Measurements from ENCODE around the gene GPR146. TPM values are rescaled to one million over a fixed set of nuclear protein-coding genes. Genes with fewer than 3 reads are reported as not detected.

The GPR146 gene
- polyA plus RNA-seq, 1 donor = 4.0 TPM

GRCh38 chr7:1026721-1027161, 17.6 kb upstream of the GPR146 start:
- Histone ChIP-seq H3K4me1 (ENCODE audit: control insufficient read depth, insufficient read depth, low read length) (peaks cover 12% of the 10 kb centered on the region), H3K9me3 (ENCODE audit: control insufficient read depth, low read depth, low read length) (peaks cover 16% of the 10 kb centered on the region), H3K4me3 (ENCODE audit: low read length) (peak overlapping the region; percentile 67), H3K36me3 (ENCODE audit: control insufficient read depth, insufficient read depth, low read length) (peaks cover 29% of the 10 kb centered on the region), H3K27me3 (ENCODE audit: control insufficient read depth, insufficient read depth, low read length) (no peaks in the 10 kb centered on the region), H3K27ac (ENCODE audit: low read length) (no peak overlapping the region)
- DNase-seq = no peak
- WGBS (ENCODE audit: insufficient coverage, low lambda C conversion rate) = 100% methylated on average over 1 of the region's 20 CpGs

DNA sequence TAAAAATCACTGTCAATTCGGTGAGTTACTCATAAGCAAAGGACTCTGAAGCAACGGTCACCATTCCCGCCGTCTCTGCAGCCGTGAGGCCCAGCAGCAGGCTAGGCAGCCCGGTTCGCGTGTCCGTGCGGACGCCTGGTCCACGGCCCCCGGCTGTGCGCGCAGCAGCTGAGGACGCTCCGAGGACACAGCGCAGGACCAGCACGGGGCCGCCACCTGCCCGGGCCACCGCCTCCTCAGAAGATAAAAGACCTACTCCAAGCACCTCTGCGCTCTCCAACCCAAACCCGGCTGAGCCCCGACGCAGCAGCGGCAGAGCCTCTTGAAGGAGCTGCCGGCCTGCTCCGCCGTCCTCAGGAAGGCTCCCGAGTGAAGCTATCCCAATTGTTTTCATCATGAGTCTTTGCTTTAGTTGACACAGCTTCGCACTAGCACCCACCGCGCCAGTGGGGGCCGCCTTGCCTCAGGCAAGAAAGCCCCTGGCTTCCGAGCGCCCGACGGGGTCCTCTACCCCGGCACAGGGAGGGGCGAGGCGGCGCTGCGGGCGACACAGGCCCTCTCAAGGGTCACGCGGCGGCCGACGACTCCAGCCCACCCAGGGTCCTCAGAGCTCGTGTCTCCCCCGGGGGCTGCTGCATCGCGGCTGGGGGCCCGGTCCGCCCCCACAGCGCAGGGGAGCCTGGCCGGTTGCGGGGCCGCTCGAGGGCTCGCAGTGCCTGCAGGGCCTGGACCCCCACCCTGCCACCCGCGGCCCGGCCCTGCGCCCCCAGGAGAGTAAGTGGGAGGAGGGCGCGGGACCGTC, 16.9 kb upstream of the GPR146 start:
- peak in 1 of 2 donors; percentile 65 for DNase-seq
- Histone ChIP-seq H3K4me3 (ENCODE audit: low read length) (peak overlapping the region; percentile 67), H3K27me3 (ENCODE audit: control insufficient read depth, insufficient read depth, low read length) (no peaks in the 10 kb centered on the region), H3K27ac (ENCODE audit: low read length) (peak overlapping the region; percentile 53), H3K36me3 (ENCODE audit: control insufficient read depth, insufficient read depth, low read length) (peaks cover 25% of the 10 kb centered on the region), H3K9me3 (ENCODE audit: control insufficient read depth, low read depth, low read length) (peaks cover 10% of the 10 kb centered on the region), H3K4me1 (ENCODE audit: control insufficient read depth, insufficient read depth, low read length) (peaks cover 12% of the 10 kb centered on the region)
- no CpG with 5 or more reads among the region's 69 CpGs for WGBS (ENCODE audit: insufficient coverage, low lambda C conversion rate)

- peaks cover 25% of the 10 kb centered on the region for H3K36me3 ChIP-seq (ENCODE audit: control insufficient read depth, insufficient read depth, low read length)
- H3K9me3 ChIP-seq (ENCODE audit: control insufficient read depth, low read depth, low read length) = peaks cover 7% of the 10 kb centered on the region
- H3K27ac ChIP-seq (ENCODE audit: low read length) = peak overlapping the region; percentile 90
- no CpG with 5 or more reads among the region's 77 CpGs for WGBS (ENCODE audit: insufficient coverage, low lambda C conversion rate)
- DNase-seq = peak; percentile 93 to 95
- peak overlapping the region; percentile 67 for H3K4me3 ChIP-seq (ENCODE audit: low read length)
- no peaks in the 10 kb centered on the region for H3K27me3 ChIP-seq (ENCODE audit: control insufficient read depth, insufficient read depth, low read length)
- peaks cover 12% of the 10 kb centered on the region for H3K4me1 ChIP-seq (ENCODE audit: control insufficient read depth, insufficient read depth, low read length)
Measured at GRCh38 chr7:1028044-1028770, 16.1 kb upstream of the GPR146 start.

- no peaks in the 10 kb centered on the region for H3K27me3 ChIP-seq (ENCODE audit: control insufficient read depth, insufficient read depth, low read length)
- H3K27ac ChIP-seq (ENCODE audit: low read length) = peak overlapping the region; percentile 90
- peak; percentile 89 to 91 for DNase-seq
- peaks cover 23% of the 10 kb centered on the region for H3K36me3 ChIP-seq (ENCODE audit: control insufficient read depth, insufficient read depth, low read length)
- H3K4me1 ChIP-seq (ENCODE audit: control insufficient read depth, insufficient read depth, low read length) = peaks cover 12% of the 10 kb centered on the region
- WGBS (ENCODE audit: insufficient coverage, low lambda C conversion rate) = no CpG with 5 or more reads among the region's 18 CpGs
- H3K4me3 ChIP-seq (ENCODE audit: low read length) = peak overlapping the region; percentile 38
- peaks cover 7% of the 10 kb centered on the region for H3K9me3 ChIP-seq (ENCODE audit: control insufficient read depth, low read depth, low read length)
Measured at GRCh38 chr7:1028775-1029636, 15.3 kb upstream of the GPR146 start.

- peak overlapping the region; percentile 90 for H3K27ac ChIP-seq (ENCODE audit: low read length)
- no CpG with 5 or more reads among the region's 33 CpGs for WGBS (ENCODE audit: insufficient coverage, low lambda C conversion rate)
- H3K36me3 ChIP-seq (ENCODE audit: control insufficient read depth, insufficient read depth, low read length) = peaks cover 17% of the 10 kb centered on the region
- H3K4me1 ChIP-seq (ENCODE audit: control insufficient read depth, insufficient read depth, low read length) = peaks cover 12% of the 10 kb centered on the region
- DNase-seq = no peak
- H3K9me3 ChIP-seq (ENCODE audit: control insufficient read depth, low read depth, low read length) = peaks cover 7% of the 10 kb centered on the region
- no peaks in the 10 kb centered on the region for H3K27me3 ChIP-seq (ENCODE audit: control insufficient read depth, insufficient read depth, low read length)
- no peak overlapping the region for H3K4me3 ChIP-seq (ENCODE audit: low read length)
Measured at GRCh38 chr7:1029637-1030443, 14.5 kb upstream of the GPR146 start.

DNA sequence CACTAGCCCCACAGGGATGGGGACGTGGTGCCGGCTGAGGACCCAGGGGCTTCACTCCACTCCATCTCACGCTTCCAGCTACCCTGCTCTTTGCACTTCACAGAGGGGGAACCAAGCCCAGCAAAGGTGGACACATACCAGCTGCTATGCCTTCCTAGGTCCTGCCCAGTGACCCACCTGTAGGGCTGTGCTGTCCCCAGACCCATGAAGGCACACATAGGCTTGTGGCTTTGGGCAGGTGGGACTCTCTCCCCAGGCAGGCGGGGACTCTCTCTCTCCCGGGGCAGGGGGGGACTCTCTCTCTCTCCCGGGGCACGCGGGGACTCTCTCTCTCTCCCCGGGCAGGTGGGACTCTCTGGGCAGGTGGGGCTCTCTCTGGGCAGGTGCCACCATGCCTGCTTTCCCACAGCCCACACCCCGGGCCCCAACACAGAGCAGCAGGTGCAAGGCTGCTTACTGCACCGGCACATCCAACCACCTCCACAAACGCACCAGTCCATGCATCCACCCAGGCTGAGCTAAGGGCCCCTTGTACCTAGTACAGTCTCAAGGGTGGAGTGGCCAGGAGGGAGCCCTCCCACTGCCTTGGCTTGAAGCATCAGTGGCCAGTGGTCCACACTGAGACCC, 13.8 kb upstream of the GPR146 start:
- H3K27ac ChIP-seq (ENCODE audit: low read length) = no peak overlapping the region
- no peaks in the 10 kb centered on the region for H3K27me3 ChIP-seq (ENCODE audit: control insufficient read depth, insufficient read depth, low read length)
- H3K4me3 ChIP-seq (ENCODE audit: low read length) = no peak overlapping the region
- peaks cover 12% of the 10 kb centered on the region for H3K4me1 ChIP-seq (ENCODE audit: control insufficient read depth, insufficient read depth, low read length)
- DNase-seq = no peak
- peaks cover 9% of the 10 kb centered on the region for H3K9me3 ChIP-seq (ENCODE audit: control insufficient read depth, low read depth, low read length)
- H3K36me3 ChIP-seq (ENCODE audit: control insufficient read depth, insufficient read depth, low read length) = peaks cover 12% of the 10 kb centered on the region
- no CpG with 5 or more reads among the region's 12 CpGs for WGBS (ENCODE audit: insufficient coverage, low lambda C conversion rate)

GRCh38 chr7:1031716-1032455, 12.5 kb upstream of the GPR146 start:
- 93% methylated on average over 3 of the region's 33 CpGs for WGBS (ENCODE audit: insufficient coverage, low lambda C conversion rate)
- Histone ChIP-seq H3K27ac (ENCODE audit: low read length) (no peak overlapping the region), H3K4me3 (ENCODE audit: low read length) (no peak overlapping the region), H3K27me3 (ENCODE audit: control insufficient read depth, insufficient read depth, low read length) (no peaks in the 10 kb centered on the region), H3K9me3 (ENCODE audit: control insufficient read depth, low read depth, low read length) (peaks cover 14% of the 10 kb centered on the region), H3K36me3 (ENCODE audit: control insufficient read depth, insufficient read depth, low read length) (no peaks in the 10 kb centered on the region), H3K4me1 (ENCODE audit: control insufficient read depth, insufficient read depth, low read length) (peaks cover 12% of the 10 kb centered on the region)
- DNase-seq = no peak

- Histone ChIP-seq H3K27ac (ENCODE audit: low read length) (no peak overlapping the region), H3K4me1 (ENCODE audit: control insufficient read depth, insufficient read depth, low read length) (peaks cover 12% of the 10 kb centered on the region), H3K36me3 (ENCODE audit: control insufficient read depth, insufficient read depth, low read length) (no peaks in the 10 kb centered on the region), H3K27me3 (ENCODE audit: control insufficient read depth, insufficient read depth, low read length) (no peaks in the 10 kb centered on the region), H3K4me3 (ENCODE audit: low read length) (no peak overlapping the region), H3K9me3 (ENCODE audit: control insufficient read depth, low read depth, low read length) (peaks cover 14% of the 10 kb centered on the region)
- no CpG with 5 or more reads among the region's 25 CpGs for WGBS (ENCODE audit: insufficient coverage, low lambda C conversion rate)
- DNase-seq = no peak
Measured at GRCh38 chr7:1032536-1033181, 11.7 kb upstream of the GPR146 start.

Measured in large intestine (tissue), 3 donors.